K562 (cell line): ENCODE measurements around the gene CEP128. TPM values are rescaled to one million over a fixed set of nuclear protein-coding genes. Genes with fewer than 3 reads are reported as not detected.

ENCODE experiments used
- ATAC-seq: fragments of 200-7000 bp; cut with Tn5 transposase; 3 replicates; pipeline ENCODE4 v1.9.1; 2020; ENCODE audit warnings: moderate library complexity
- BruUV-seq: library from RNA; stranded (reverse); fragments of 400-500 nt; replicated peaks from 2 replicates; lab custom pipeline; 2021; lab: Mats Ljungman, UMichigan
- CTCF ChIA-PET: fragments of 300-600 bp; formaldehyde crosslinking; extraction: SDS; loops from one replicate; lab custom pipeline; 2021; ENCODE audit warnings: low intra/inter-chr PET ratio; lab: Yijun Ruan, JAX
- POLR2A ChIA-PET: fragments of 300-600, 350-650 bp; sonication (Branson Sonifier 250); formaldehyde crosslinking; extraction: SDS; loops from one replicate; lab custom pipeline; 2021; ENCODE audit warnings: antibody characterized with exemption, inconsistent platforms; lab: Yijun Ruan, JAX
- DNase-seq, 4 experiments: peaks; one replicate each; pipeline versions ENCODE4 v3.0.0 to v3.0.0-alpha.2; 2011 to 2018; ENCODE audit warnings: low spot score in 3 of 4, mixed read lengths in 3 of 4; ENCODE audit errors: extremely low read depth in 1 of 4
- FAIRE-seq: peaks from 2 replicates; lab custom pipeline; 2011; peaks lifted over from hg19 to GRCh38; lab: Jason Lieb, UNC
- H2AFZ ChIP-seq: 2 replicates; pipeline ENCODE4 v1.6.0; 2011; ENCODE audit warnings: low read depth, low read length, control low read depth, inconsistent platforms
- H3K27ac ChIP-seq: fragments of 200-600 bp; 3 replicates; pipeline ENCODE4 v1.8.0; 2011; ENCODE audit warnings: low read depth, mild to moderate bottlenecking, control low read depth, inconsistent platforms, low read length, moderate library complexity, mixed read lengths; ENCODE audit errors: extremely low read depth
- H3K27me3 ChIP-seq, 2 experiments: fragments of 300-600 bp in 1 of 2; 2 replicates in 1 of 2; 3 replicates in 1 of 2; pipeline versions ENCODE4 v1.6.0 to v1.8.0; 2011; ENCODE audit warnings: inconsistent platforms in 2 of 2, low read length in 2 of 2, mild to moderate bottlenecking in 1 of 2, mixed read lengths in 1 of 2, moderate library complexity in 1 of 2; ENCODE audit not compliant: control insufficient read depth in 2 of 2, insufficient read depth in 2 of 2
- H3K36me3 ChIP-seq: fragments of 300-600 bp; 3 replicates; pipeline ENCODE4 v1.8.0; 2011; ENCODE audit warnings: mild to moderate bottlenecking, low read length, inconsistent platforms; ENCODE audit not compliant: control insufficient read depth, insufficient read depth
- H3K4me1 ChIP-seq, 2 experiments: fragments of 200-600 bp in 1 of 2; replicated peaks in 1 of 2; 2 replicates in 1 of 2; 3 replicates in 1 of 2; pipeline versions ENCODE4 v1.5.1 to v1.8.0; 2011; ENCODE audit warnings: inconsistent platforms in 2 of 2, low read length in 2 of 2, mild to moderate bottlenecking in 1 of 2, mixed read lengths in 1 of 2, moderate library complexity in 1 of 2; ENCODE audit not compliant: control insufficient read depth in 2 of 2, insufficient read depth in 2 of 2
- H3K4me2 ChIP-seq: 2 replicates; pipeline ENCODE4 v1.6.1; 2011; ENCODE audit warnings: low read length, control low read depth, inconsistent platforms, mixed read lengths; ENCODE audit not compliant: insufficient read depth
- H3K4me3 ChIP-seq: fragments of 200-600 bp; sonication (generic), shearing (Covaris generic); 2 replicates; pipeline ENCODE4 v1.5.1; 2016; ENCODE audit warnings: control low read depth, inconsistent platforms
- H3K79me2 ChIP-seq: fragments of 200-600 bp; 3 replicates; pipeline ENCODE4 v1.8.0; 2011; ENCODE audit warnings: low read length, inconsistent platforms; ENCODE audit not compliant: control insufficient read depth, insufficient read depth
- H3K9ac ChIP-seq, 2 experiments: 2 replicates each; pipeline versions ENCODE4 v1.6.0 to v1.6.1; 2011; ENCODE audit warnings: low read depth in 2 of 2, low read length in 2 of 2, control low read depth in 1 of 2, inconsistent platforms in 1 of 2, mild to moderate bottlenecking in 1 of 2, mixed read lengths in 1 of 2; ENCODE audit not compliant: insufficient read depth in 1 of 2
- H3K9me1 ChIP-seq: one replicate; pipeline ENCODE4 v1.6.0; 2011; ENCODE audit warnings: inconsistent platforms, mild to moderate bottlenecking, low read length, moderate library complexity; ENCODE audit not compliant: control insufficient read depth, insufficient read depth
- H3K9me3 ChIP-seq: replicated peaks from 2 replicates; pipeline ENCODE4 v1.5.1; 2011; ENCODE audit warnings: low read depth, low read length, inconsistent platforms; ENCODE audit not compliant: control insufficient read depth, insufficient read depth
- H4K20me1 ChIP-seq: replicated peaks from 2 replicates; pipeline ENCODE4 v1.6.1; 2011; ENCODE audit warnings: low read length, inconsistent platforms, mixed read lengths; ENCODE audit not compliant: control insufficient read depth, insufficient read depth
- ARID3B ChIP-seq: fragments of 250-450 bp; sonication (Bioruptor Pico); IDR thresholded peaks from 2 replicates; pipeline ENCODE4 v1.4.0; 2020; ENCODE audit warnings: borderline replicate concordance
- BRD4 ChIP-seq: fragments of 200-600 bp; sonication (generic); IDR thresholded peaks from 2 replicates; pipeline ENCODE4 v1.6.1; 2017; ENCODE audit warnings: inconsistent platforms
- CXXC5 ChIP-seq: fragments of 250-450 bp; sonication (Bioruptor Pico); IDR thresholded peaks from 2 replicates; pipeline ENCODE4 v1.8.0; 2022; ENCODE audit warnings: inconsistent platforms, mild to moderate bottlenecking, moderate library complexity
- FOS ChIP-seq: IDR thresholded peaks from 3 replicates; pipeline ENCODE4 v1.6.1; 2011; ENCODE audit not compliant: insufficient read length; ENCODE audit errors: extremely low read depth
- HNRNPUL1 ChIP-seq: fragments of 200-400 bp; formaldehyde crosslinking; IDR thresholded peaks from 2 replicates; pipeline ENCODE4 v1.6.1; 2017; ENCODE audit warnings: low read length
- MCM5 ChIP-seq: fragments of 450-650 bp; IDR thresholded peaks from 2 replicates; pipeline ENCODE4 v1.6.1; 2016; ENCODE audit warnings: low read depth
- MED1 ChIP-seq: sonication (generic); formaldehyde crosslinking; IDR thresholded peaks from 2 replicates; pipeline ENCODE4 v1.8.1; 2023; ENCODE audit warnings: missing genetic modification reagents, borderline replicate concordance
- MLLT1 ChIP-seq, 2 experiments: fragments of 450-650 bp; IDR thresholded peaks; 2 replicates each; pipeline ENCODE4 v1.6.1; 2016
- NFIC ChIP-seq: fragments of 450-650 bp; IDR thresholded peaks from 2 replicates; pipeline ENCODE4 v1.6.1; 2017; ENCODE audit warnings: mild to moderate bottlenecking, inconsistent platforms
- SMARCA5 ChIP-seq: fragments of 450-650 bp; IDR thresholded peaks from 2 replicates; pipeline ENCODE4 v1.6.1; 2016
- ZNF239 ChIP-seq: fragments of 250-450 bp; sonication (Bioruptor Pico); IDR thresholded peaks from 2 replicates; pipeline ENCODE4 v1.4.0; 2020; ENCODE audit warnings: mild to moderate bottlenecking
- ZNF395 ChIP-seq: fragments of 200-800 bp; sonication (Bioruptor generic); IDR thresholded peaks from 2 replicates; pipeline ENCODE4 v1.6.1; 2017; ENCODE audit warnings: missing genetic modification characterization, missing compliant biosample characterization
- ZNF766 ChIP-seq: fragments of 200-800 bp; sonication (Bioruptor generic); conservative IDR thresholded peaks from 2 replicates; pipeline ENCODE4 v1.6.1; 2016; ENCODE audit warnings: missing genetic modification characterization, missing compliant biosample characterization
- WGBS: fragments of 100-300 bp; shearing (Covaris generic); methylation state at CpG from one replicate; pipeline ENCODE4 v1.1.6; 2016; ENCODE audit warnings: low coverage, mixed read lengths; ENCODE audit not compliant: insufficient coverage; ENCODE audit errors: missing lambda C conversion rate; 5-methylcytosine and 5-hydroxymethylcytosine counted together
- in situ Hi-C: fragments of 300-500 bp; cut with MboI; formaldehyde crosslinking; loops from 4 replicates; pipeline ENCODE4 v1.15.0; 2018; ENCODE audit warnings: inconsistent platforms, mixed read lengths
- intact Hi-C: fragments of 100-400 bp; cut with micrococcal nuclease; formaldehyde crosslinking; loops from 2 replicates; pipeline ENCODE4 v1.14.2; 2022
- polyA plus RNA-seq, 8 experiments: library from polyadenylated mRNA; depleted of rRNA in 4 of 8; stranded (reverse) in 5 of 8; unstranded in 3 of 8; fragments of >200 nt; fragmentation: Nextera tagmentation in 2 of 8; fragmentation: Illumina TruSeq in 1 of 8; extraction: Ambion mirVana in 2 of 8; extraction: Trizol in 1 of 8; gene quantifications; 2 replicates each; pipeline versions ENCODE4 v1.2.1 to v1.2.3, GENCODE V29; 2011 to 2014; ENCODE audit warnings: inconsistent platforms in 1 of 8, missing spikeins in 1 of 8
- total RNA-seq, 7 experiments: library from RNA; depleted of rRNA in 6 of 7; stranded (reverse); fragments of >200 nt in 6 of 7; fragmentation: Illumina TruSeq in 2 of 7; extraction: Trizol in 2 of 7; gene quantifications; 2 replicates each; pipeline versions ENCODE4 v1.2.1 to v1.2.3, GENCODE V29; 2011 to 2021; ENCODE audit warnings: low replicate concordance in 1 of 7

CEP128 gene
- total and polyA plus RNA-seq, 9 of the 15 experiments (the other 6 are each of a cell fraction or from before 2014, with no cell fraction given), result 2.3 to 9.2 (median 4.6) TPM

GRCh38 chr14:80634106-80634758, 307.3 kb downstream of the CEP128 start:
- intact Hi-C loops, result no loop called here
- no peaks in the 10 kb centered on the region for H3K9me3 ChIP-seq
- FAIRE-seq, result no peak
- WGBS, result 8% methylated on average over 3 of the region's 3 CpGs
- ChIA-PET CTCF (no interaction called here), POLR2A (no interaction called here)
- in situ Hi-C loops, result no loop called here
- no peak overlapping the region for H3K9ac ChIP-seq
- no peak overlapping the region for H3K4me2 ChIP-seq
- no peak overlapping the region for H2AFZ ChIP-seq
- DNase-seq, result peak in 1 of 4 experiments; percentile 0
- no peak overlapping the region for H3K27ac ChIP-seq
- H3K4me1 ChIP-seq, result no peaks in the 10 kb centered on the region
- ATAC-seq, result no peak
- H3K79me2 ChIP-seq, result no peaks in the 10 kb centered on the region
- no peaks in the 10 kb centered on the region for H3K36me3 ChIP-seq
- H4K20me1 ChIP-seq, result no peaks in the 10 kb centered on the region
- H3K9me1 ChIP-seq, result no peaks in the 10 kb centered on the region
- TF ChIP-seq NFIC (peak; percentile 45; the same call in 1 of the 2 replicates), MCM5 (no peak)
- TF ChIP-seq, all 486 proteins: peak for 1
- BruUV-seq, result no TSS peak
- H3K27me3 ChIP-seq, result no peaks in the 10 kb centered on the region
- H3K4me3 ChIP-seq, result no peak overlapping the region

GRCh38 chr14:80629606-80630005, 311.9 kb downstream of the CEP128 start:
- H3K27me3 ChIP-seq, result no peaks in the 10 kb centered on the region
- FAIRE-seq (no peak), ATAC-seq (no peak), DNase-seq (no peak)
- no peak for TF ChIP-seq ZNF239
- TF ChIP-seq ZNF766 (CRISPR knock-in tag), result no peak
- no peak for TF ChIP-seq SMARCA5
- TF ChIP-seq HNRNPUL1, result no peak
- TF ChIP-seq FOS, result no peak
- TF ChIP-seq MLLT1 (IDR thresholded peaks at IDR 0.05), result no peak
- TF ChIP-seq BRD4, result no peak
- no peak for TF ChIP-seq ZNF395 (CRISPR knock-in tag)
- TF ChIP-seq CXXC5 (CRISPR knock-in tag), result no peak
- no peak for TF ChIP-seq MED1 (CRISPR knock-in tag)
- TF ChIP-seq ARID3B (CRISPR knock-in tag), result no peak
- H3K4me2 ChIP-seq, result no peak overlapping the region
- ChIA-PET CTCF (no interaction called here), POLR2A (no interaction called here)
- no peak overlapping the region for H3K9ac ChIP-seq
- no peaks in the 10 kb centered on the region for H4K20me1 ChIP-seq
- in situ Hi-C loops (no loop called here), intact Hi-C loops (no loop called here)
- H3K9me3 ChIP-seq, result no peaks in the 10 kb centered on the region
- no TSS peak for BruUV-seq
- no peak overlapping the region for H2AFZ ChIP-seq
- H3K9me1 ChIP-seq, result no peaks in the 10 kb centered on the region
- H3K4me3 ChIP-seq, result no peak overlapping the region
- no peaks in the 10 kb centered on the region for H3K36me3 ChIP-seq
- no peak overlapping the region for H3K27ac ChIP-seq
- H3K79me2 ChIP-seq, result no peaks in the 10 kb centered on the region
- H3K4me1 ChIP-seq, result no peaks in the 10 kb centered on the region
